Ovary (tissue), 9 donors: ENCODE results near the gene BRAP. TPM values are rescaled to one million over a fixed set of nuclear protein-coding genes. Genes with fewer than 3 reads are reported as not detected.
A peak's percentile ranks its signal among the peaks of the same experiment; 100 is the strongest.

Source experiments
- DNase-seq, 5 donors: peaks; one replicate each; pipeline ENCODE4 v3.0.0-alpha.2; 2019 to 2020
- H3K27ac ChIP-seq, 2 donors: fragments of 200-600 bp; one replicate each; pipeline versions ENCODE4 v1.5.1 to v1.8.0; 2019 to 2022
- H3K27me3 ChIP-seq: fragments of 200-600 bp; one replicate; pipeline ENCODE4 v1.8.0; 2022
- H3K36me3 ChIP-seq: fragments of 200-600 bp; sonication (generic); one replicate; pipeline ENCODE4 v1.5.1; 2019
- H3K4me1 ChIP-seq: one replicate; pipeline ENCODE4 v1.8.1; 2013; ENCODE audit warnings: mild to moderate bottlenecking, moderate library complexity; ENCODE audit not compliant: insufficient read depth
- H3K4me3 ChIP-seq: fragments of 200-600 bp; sonication (generic); one replicate; pipeline ENCODE4 v1.5.1; 2017
- H3K9me3 ChIP-seq, 2 donors: fragments of 200-600 bp in 1 of 2; sonication (generic) in 1 of 2; one replicate each; pipeline versions ENCODE4 v1.5.1 to v1.8.1; 2013 to 2019; ENCODE audit warnings: mild to moderate bottlenecking in 1 of 2, moderate library complexity in 1 of 2
- EP300 ChIP-seq: sonication (generic); formaldehyde crosslinking; IDR thresholded peaks from one replicate; pipeline ENCODE4 v1.6.1; 2017; ENCODE audit warnings: antibody characterized with exemption
- POLR2A ChIP-seq: fragments of 450-650 bp; IDR thresholded peaks from one replicate; pipeline ENCODE4 v1.6.1; 2017; ENCODE audit warnings: antibody characterized with exemption, mild to moderate bottlenecking, moderate library complexity
- WGBS, 3 donors: extraction: QIAGEN DNeasy Blood & Tissue Kit in 1 of 3; methylation state at CpG; one replicate each; pipeline versions ENCODE4 v1.1.5 to v1.1.7; 2013 to 2017; 5-methylcytosine and 5-hydroxymethylcytosine counted together
- intact Hi-C, 4 donors: fragments of 100-400 bp; cut with DNase I; formaldehyde crosslinking; loops; one replicate each; pipeline versions ENCODE4 v1.11.0 to v1.15.1; 2022 to 2023
- polyA plus RNA-seq, 2 donors: library from polyadenylated mRNA; stranded (reverse); fragments of 200-250 nt in 1 of 2; fragments of 350-450 nt in 1 of 2; fragmentation: Illumina TruSeq in 1 of 2; extraction: RNeasy Lipid Tissue Mini Kit (QIAGEN cat#74804) in 1 of 2; gene quantifications; one replicate each; pipeline ENCODE4 v1.2.3, GENCODE V29; 2013 to 2014
- total RNA-seq, 7 donors: library from RNA; depleted of rRNA in 2 of 7; stranded (reverse); fragments of >200 nt in 2 of 7; fragmentation: NEBNext Ultra II Directional in 3 of 7; extraction: Animal tissue kit (Norgen Biotek cat#: 25700) in 3 of 7; gene quantifications; one replicate each; pipeline versions ENCODE4 v1.1.0 to v1.2.4, GENCODE V29; 2016 to 2023
- TF ChIP-seq, protein P1 (sequence below), 3 donors: fragments of 450-650 bp in 2 of 3; fragments of 200-600 bp in 1 of 3; IDR thresholded peaks; one replicate each; pipeline versions ENCODE4 v1.5.1 to v1.8.0; 2016 to 2022; ENCODE audit warnings: antibody characterized with exemption in 3 of 3, mild to moderate bottlenecking in 1 of 3
- donor health status: DM: no; HTN: no; CAD: no; lungs with moderate emphysema.
- donor health status: DM: no; HTN: no; CAD: no.
- donor health status: Bipolar disorder and iron deficiency.
- donor health status: DM: yes; HTN: yes; CAD: no.
- donor health status: DM: no; HTN: no; CAD: no.
- donor health status: DM: yes; HTN: yes; CAD: no.

Gene BRAP
- total and polyA plus RNA-seq, 9 donors, result 9.5 to 24.4 (median 16.9) TPM

DNA sequence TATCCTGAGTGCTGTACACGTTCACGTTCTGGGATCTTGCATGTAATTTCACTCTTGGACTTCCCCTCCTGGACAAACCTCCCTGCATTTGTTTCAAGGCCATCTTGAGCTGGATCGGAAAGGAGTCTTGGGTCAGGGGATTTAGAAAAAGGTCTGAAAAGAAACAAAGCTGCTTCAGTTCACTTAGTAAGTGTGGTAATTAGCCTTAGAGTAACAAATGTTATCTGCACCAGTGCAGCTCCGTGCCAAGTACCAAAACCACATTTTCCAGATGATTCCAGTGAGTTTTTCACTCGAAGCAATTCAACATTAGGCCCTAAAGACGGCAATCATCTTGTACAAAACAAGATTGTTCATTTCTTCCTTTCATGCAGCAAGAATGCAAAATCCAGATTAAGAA is 47.2 kb downstream of the BRAP start:
- DNase-seq, result no peak
- intact Hi-C loops, result loop anchor here in 1 of 4 donors (5.0 kb wide), 1 partner anchor 41 kb away; the partner anchor contains the start of gene ATXN2
- H3K9me3 ChIP-seq, result no peaks in the 10 kb centered on the region
- peak overlapping the region in 1 of 2 donors; percentile 55 for H3K27ac ChIP-seq
- WGBS, 3 donors, result 8 to 24% (median 10%) methylated on average over 6 of the region's 6 CpGs
- H3K27me3 ChIP-seq, result no peaks in the 10 kb centered on the region
- TF ChIP-seq POLR2A (no peak), EP300 (no peak)
- TF ChIP-seq, protein P1, sequence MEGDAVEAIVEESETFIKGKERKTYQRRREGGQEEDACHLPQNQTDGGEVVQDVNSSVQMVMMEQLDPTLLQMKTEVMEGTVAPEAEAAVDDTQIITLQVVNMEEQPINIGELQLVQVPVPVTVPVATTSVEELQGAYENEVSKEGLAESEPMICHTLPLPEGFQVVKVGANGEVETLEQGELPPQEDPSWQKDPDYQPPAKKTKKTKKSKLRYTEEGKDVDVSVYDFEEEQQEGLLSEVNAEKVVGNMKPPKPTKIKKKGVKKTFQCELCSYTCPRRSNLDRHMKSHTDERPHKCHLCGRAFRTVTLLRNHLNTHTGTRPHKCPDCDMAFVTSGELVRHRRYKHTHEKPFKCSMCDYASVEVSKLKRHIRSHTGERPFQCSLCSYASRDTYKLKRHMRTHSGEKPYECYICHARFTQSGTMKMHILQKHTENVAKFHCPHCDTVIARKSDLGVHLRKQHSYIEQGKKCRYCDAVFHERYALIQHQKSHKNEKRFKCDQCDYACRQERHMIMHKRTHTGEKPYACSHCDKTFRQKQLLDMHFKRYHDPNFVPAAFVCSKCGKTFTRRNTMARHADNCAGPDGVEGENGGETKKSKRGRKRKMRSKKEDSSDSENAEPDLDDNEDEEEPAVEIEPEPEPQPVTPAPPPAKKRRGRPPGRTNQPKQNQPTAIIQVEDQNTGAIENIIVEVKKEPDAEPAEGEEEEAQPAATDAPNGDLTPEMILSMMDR (IDR thresholded peaks at IDR 0.05), result no peak
- H3K4me1 ChIP-seq, result peaks cover 18% of the 10 kb centered on the region
- H3K4me3 ChIP-seq, result no peak overlapping the region
- H3K36me3 ChIP-seq, result no peaks in the 10 kb centered on the region

DNA sequence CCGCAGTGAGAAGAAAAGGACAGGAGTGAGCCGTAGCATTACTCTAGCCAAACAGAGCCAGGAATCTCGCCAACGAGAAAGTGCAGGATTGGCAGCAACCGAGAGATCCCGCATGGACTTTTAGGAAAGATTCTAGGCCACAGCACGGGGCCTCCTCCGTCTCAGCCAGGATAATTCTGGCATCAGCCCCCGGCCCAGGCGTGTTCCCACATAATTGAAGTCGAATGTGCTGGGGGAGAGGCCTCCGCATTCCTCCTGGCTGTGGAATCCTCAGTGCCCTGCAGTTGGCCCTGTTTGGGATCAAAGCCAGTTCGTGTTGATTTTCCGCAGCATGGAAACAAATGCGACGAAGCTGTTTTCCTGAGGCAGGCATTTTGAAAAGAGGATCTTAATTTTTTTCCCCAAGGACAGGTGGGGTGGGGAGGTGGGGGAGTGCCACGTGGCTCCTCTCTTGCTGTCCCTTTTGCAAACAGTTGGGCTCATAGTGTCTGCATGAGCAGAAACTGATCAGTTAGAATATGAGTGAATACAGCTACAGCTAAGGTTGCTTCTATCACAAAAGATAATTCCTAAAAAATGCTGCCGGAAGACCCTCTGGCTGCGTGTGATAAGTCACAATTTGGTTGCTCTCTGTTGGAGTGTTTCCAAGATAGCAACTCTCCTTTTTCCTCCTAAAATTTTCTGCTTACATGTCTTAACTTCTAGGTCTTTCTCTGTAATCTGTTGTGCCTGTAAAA is 49.4 kb downstream of the BRAP start:
- DNase-seq, result peak; percentile 79 to 91 (median 87)
- Histone ChIP-seq H3K4me1 (peaks cover 18% of the 10 kb centered on the region), H3K36me3 (no peaks in the 10 kb centered on the region), H3K4me3 (no peak overlapping the region), H3K27me3 (no peaks in the 10 kb centered on the region), H3K27ac (peak overlapping the region in 1 of 2 donors; percentile 84), H3K9me3 (no peaks in the 10 kb centered on the region)
- TF ChIP-seq, protein P1 (IDR thresholded peaks at IDR 0.05), result no peak
- TF ChIP-seq EP300 (no peak), POLR2A (peak; percentile 17)
- 1 to 4% (median 1%) methylated on average over 19 of the region's 19 CpGs for WGBS, 3 donors
- intact Hi-C loops, result loop anchor here in 1 of 4 donors (5.0 kb wide), 1 partner anchor 39 kb away; the partner anchor contains the start of gene ATXN2

DNA sequence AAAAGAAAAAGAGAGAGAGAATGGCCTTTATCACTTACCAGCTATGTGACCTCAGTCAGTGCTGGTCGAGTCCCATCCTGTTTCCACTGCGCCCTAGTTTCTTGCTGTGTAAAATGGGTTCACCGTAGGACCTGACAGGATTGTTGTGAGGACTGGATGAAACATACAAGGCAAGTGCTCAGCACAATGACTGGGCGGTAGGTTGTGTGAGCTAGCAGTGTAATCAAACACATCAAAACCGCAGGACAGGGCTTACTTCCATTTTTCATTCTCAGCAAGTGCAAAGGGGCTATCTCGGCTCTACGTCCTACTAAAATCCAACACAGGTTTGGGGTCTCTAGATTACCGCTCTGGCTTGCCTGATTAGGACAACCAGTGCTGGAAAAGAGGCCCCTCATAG is 50.2 kb downstream of the BRAP start:
- Histone ChIP-seq H3K4me3 (no peak overlapping the region), H3K27ac (peak overlapping the region in 1 of 2 donors; percentile 84), H3K36me3 (no peaks in the 10 kb centered on the region), H3K9me3 (no peaks in the 10 kb centered on the region), H3K27me3 (no peaks in the 10 kb centered on the region), H3K4me1 (peaks cover 18% of the 10 kb centered on the region)
- intact Hi-C loops, result loop anchor here in 1 of 4 donors (5.0 kb wide), 1 partner anchor 38 kb away; the partner anchor contains the start of gene ATXN2
- TF ChIP-seq, protein P1 (IDR thresholded peaks at IDR 0.05), result no peak
- TF ChIP-seq POLR2A, result no peak
- TF ChIP-seq EP300, result no peak
- 69 to 73% (median 72%) methylated on average over 8 of the region's 8 CpGs for WGBS, 3 donors
- DNase-seq, result no peak

DNA sequence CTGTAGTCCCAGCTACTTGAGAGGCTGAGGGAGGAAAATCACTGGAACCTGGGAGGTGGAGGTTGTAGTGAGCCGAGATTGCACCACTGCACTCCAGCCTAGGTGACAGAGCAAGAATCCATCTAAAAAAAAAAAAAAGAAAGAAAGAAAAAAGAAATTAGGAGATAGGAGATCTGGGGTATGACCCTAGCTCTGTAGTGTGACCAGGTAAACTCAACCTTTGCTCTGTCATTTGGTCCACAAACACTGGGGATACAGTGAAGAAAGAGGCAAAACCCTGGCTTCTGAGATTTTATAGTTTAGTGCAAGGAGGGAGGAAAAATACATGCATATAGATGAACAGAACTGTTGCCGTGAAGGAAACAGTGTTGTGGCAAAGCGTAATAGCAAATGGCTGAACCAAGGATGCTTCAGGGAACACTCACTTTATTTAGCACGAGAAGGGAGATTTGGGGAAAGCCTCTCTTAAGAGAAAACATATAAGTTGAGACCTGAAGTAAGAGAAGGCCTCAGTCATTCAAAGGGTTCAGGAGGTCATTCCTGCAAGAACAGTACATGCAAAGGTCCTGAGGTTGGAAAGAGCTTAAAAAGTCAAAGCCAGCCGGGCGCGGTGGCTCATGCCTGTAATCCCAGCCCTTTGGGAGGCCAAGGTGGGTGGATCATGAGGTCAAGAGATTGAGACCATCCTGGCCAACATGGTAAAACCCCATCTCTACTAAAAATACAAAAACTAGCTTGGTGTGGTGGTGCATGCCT is 57.1 kb downstream of the BRAP start:
- Histone ChIP-seq H3K27me3 (no peaks in the 10 kb centered on the region), H3K4me3 (no peak overlapping the region), H3K27ac (no peak overlapping the region), H3K4me1 (no peaks in the 10 kb centered on the region), H3K36me3 (no peaks in the 10 kb centered on the region), H3K9me3 (no peaks in the 10 kb centered on the region)
- no peak for DNase-seq
- 88 to 97% (median 96%) methylated on average over 7 of the region's 7 CpGs for WGBS, 3 donors
- TF ChIP-seq EP300, result no peak
- TF ChIP-seq, protein P1 (IDR thresholded peaks at IDR 0.05), result no peak
- no peak for TF ChIP-seq POLR2A
- intact Hi-C loops, result no loop called here
